Motor neuron (in vitro differentiated cells): ENCODE results near the gene ABCA7. TPM values are rescaled to one million over a fixed set of nuclear protein-coding genes. Genes with fewer than 3 reads are reported as not detected.
"Not testable (repeated sequence)": the region's sequence is repeated elsewhere in the genome, so short reads cannot be mapped to it uniquely, and the experiment has no call there.

Experiments used
- ATAC-seq, 8 experiments: fragments of 200-7000 bp; cut with Tn5 transposase; replicated peaks in 6 of 8; 2 replicates each; pipeline ENCODE4 v1.8.0; 2021; ENCODE audit warnings: mild to moderate bottlenecking in 8 of 8, moderate library complexity in 8 of 8
- H3K27ac ChIP-seq, 2 donors: fragments of 250-450 bp; sonication (Bioruptor Pico); 2 replicates each; pipeline ENCODE4 v1.9.0; 2021; ENCODE audit warnings: antibody characterized with exemption in 2 of 2, mild to moderate bottlenecking in 2 of 2, moderate library complexity in 1 of 2
- H3K4me1 ChIP-seq, 2 donors: fragments of 250-450 bp; sonication (Bioruptor Pico); replicated peaks in 1 of 2; 2 replicates each; pipeline ENCODE4 v1.6.1; 2021; ENCODE audit warnings: antibody characterized with exemption in 2 of 2, mild to moderate bottlenecking in 2 of 2, moderate library complexity in 1 of 2
- H3K4me3 ChIP-seq, 5 donors: fragments of 250-450 bp; sonication (Bioruptor Pico); 2 replicates each; pipeline ENCODE4 v1.9.0; 2021; ENCODE audit warnings: antibody characterized with exemption in 5 of 5, mild to moderate bottlenecking in 5 of 5, moderate library complexity in 4 of 5
- WGBS, 10 experiments: fragments of 450-650 bp; shearing (Covaris generic); methylation state at CpG; one replicate each; pipeline ENCODE4 v1.0.0; 2022; 5-methylcytosine and 5-hydroxymethylcytosine counted together
- in situ Hi-C, 9 experiments: fragments of 400-800 bp; cut with MboI; loops; one replicate each; pipeline ENCODE4 v1.15.0; 2021; ENCODE audit warnings: low sequenced_read_pairs in 9 of 9, low pct_unique_long_range_greater_than_20kb in 2 of 9; ENCODE audit not compliant: unreplicated experiment in 9 of 9
- total RNA-seq, 8 experiments: library from RNA; unstranded; fragments of 300-600 nt; gene quantifications; 2 replicates each; pipeline versions ENCODE4 v1.2.3 to v1.2.4, GENCODE V29; 2022

The ABCA7 gene
- total RNA-seq, 8 experiments from 2014 or later: 6.5 to 35.6 (median 9.1) TPM

DNA sequence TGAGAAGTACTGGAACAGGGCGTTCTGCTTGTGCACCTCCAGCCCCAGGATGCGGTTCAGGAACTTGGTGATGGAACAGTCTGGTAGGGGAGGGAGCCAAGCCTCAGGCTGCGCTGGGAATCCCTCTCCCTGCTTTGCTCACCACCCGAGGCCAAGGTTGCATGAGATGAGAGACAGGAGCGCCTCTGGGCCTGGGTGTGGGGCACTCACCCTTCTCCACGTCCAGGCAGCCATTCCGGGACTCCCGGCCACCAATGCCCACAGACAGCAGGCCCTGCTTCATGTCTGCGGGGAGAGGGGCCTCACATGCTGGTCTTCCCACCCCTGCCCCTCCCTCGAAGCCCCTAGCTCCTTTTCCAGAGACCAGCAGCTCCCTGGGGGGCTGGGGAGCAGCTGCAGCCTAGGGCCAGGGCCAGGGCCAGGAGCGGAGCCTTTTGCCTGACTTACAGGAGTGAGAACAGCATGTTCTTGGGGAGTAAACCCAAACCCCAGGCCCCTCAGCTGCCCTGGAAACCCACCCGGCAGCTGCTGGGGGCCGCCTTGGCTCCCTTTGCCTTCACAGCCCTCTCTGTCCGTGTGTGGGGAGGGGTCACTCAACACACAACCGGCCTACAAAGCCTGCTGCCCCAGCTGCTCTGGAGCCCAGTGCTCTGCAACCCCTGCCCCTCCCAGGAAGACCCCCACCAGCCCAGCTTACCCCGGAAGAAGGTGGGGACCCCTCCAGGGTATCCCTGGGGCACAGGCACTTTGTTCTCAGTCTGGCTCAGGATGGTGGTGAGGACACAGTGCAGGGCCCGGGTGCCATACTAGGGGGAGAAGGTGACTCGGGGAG lies 71.1 kb downstream of the ABCA7 start:
- 0 to 66% methylated on average over 1 to 6 of the region's 18 CpGs; no CpG with 5 or more reads in 8 of the 10 experiments for WGBS, 10 experiments
- H3K4me3 ChIP-seq: no peak overlapping the region
- peaks cover 28 to 34% of the 10 kb centered on the region in 2 donors for H3K4me1 ChIP-seq
- peak overlapping the region; percentile 49 to 57 for H3K27ac ChIP-seq
- in situ Hi-C loops: loop anchor here in 2 of 9 experiments (10.0 kb wide), 2 partner anchors 64 to 74 kb away; partner anchors contain the start of gene SBNO2 (in 1 of the 2)
- peak in 3 of 8 experiments; percentile 0 for ATAC-seq

GRCh38 chr19:1111641-1112267 lies 71.8 kb downstream of the ABCA7 start:
- no CpG with 5 or more reads among the region's 18 CpGs for WGBS, 10 experiments
- H3K27ac ChIP-seq: peak overlapping the region in 1 of 2 donors; percentile 88
- in situ Hi-C loops: loop anchor here in 2 of 9 experiments (10.0 kb wide), 2 partner anchors 63 to 73 kb away; partner anchors contain the start of gene SBNO2 (in 1 of the 2)
- ATAC-seq: no peak
- H3K4me1 ChIP-seq: peaks cover 28 to 34% of the 10 kb centered on the region in 2 donors
- H3K4me3 ChIP-seq: no peak overlapping the region

DNA sequence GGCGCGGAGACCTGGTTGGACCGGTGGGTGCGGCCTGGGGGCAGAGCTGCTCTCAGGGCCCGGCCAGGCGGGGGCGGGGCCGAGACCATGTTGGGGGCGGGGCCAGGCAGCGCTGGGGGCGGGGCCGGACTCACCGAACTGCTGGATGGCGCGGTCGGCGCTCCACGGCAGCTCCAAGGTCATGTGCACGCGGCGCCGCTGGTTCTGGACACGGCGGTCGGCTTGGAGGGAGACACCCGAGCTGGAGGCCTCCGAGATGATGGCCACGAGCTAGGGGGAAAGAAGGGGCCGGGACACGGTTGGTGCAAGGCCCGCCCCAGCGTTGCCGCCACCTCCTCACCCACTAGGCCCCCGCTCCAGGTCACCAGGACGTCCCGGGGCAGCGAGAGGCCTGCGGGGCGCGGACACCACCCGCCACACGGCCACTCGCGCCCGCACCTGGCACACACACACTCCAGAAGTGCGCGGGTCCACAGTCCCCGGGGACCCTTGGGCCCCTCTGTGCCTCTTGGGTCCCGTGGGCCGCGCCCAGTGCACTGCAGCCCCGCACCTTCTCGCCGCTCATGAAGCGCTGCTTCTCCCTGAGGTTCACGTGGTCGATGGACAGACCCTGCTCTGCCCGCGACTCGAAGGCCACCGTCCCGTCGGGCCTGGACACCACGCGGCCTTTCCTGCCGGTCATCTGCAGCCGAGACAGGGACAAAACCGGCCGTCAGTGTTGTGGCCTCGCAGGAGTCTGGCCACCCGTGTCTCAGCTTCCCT lies 72.5 kb downstream of the ABCA7 start:
- WGBS, 10 experiments: 76% methylated on average over 5 of the region's 71 CpGs; no CpG with 5 or more reads in 9 of the 10 experiments
- H3K27ac ChIP-seq: peak overlapping the region; percentile 57 to 88
- H3K4me1 ChIP-seq: peaks cover 28 to 34% of the 10 kb centered on the region in 2 donors
- no peak overlapping the region for H3K4me3 ChIP-seq
- peak in 3 of 8 experiments; percentile 8 to 37 (median 35) for ATAC-seq
- in situ Hi-C loops: loop anchor here in 2 of 9 experiments (10.0 kb wide), 2 partner anchors 62 to 72 kb away; partner anchors contain the start of gene SBNO2 (in 1 of the 2)

DNA sequence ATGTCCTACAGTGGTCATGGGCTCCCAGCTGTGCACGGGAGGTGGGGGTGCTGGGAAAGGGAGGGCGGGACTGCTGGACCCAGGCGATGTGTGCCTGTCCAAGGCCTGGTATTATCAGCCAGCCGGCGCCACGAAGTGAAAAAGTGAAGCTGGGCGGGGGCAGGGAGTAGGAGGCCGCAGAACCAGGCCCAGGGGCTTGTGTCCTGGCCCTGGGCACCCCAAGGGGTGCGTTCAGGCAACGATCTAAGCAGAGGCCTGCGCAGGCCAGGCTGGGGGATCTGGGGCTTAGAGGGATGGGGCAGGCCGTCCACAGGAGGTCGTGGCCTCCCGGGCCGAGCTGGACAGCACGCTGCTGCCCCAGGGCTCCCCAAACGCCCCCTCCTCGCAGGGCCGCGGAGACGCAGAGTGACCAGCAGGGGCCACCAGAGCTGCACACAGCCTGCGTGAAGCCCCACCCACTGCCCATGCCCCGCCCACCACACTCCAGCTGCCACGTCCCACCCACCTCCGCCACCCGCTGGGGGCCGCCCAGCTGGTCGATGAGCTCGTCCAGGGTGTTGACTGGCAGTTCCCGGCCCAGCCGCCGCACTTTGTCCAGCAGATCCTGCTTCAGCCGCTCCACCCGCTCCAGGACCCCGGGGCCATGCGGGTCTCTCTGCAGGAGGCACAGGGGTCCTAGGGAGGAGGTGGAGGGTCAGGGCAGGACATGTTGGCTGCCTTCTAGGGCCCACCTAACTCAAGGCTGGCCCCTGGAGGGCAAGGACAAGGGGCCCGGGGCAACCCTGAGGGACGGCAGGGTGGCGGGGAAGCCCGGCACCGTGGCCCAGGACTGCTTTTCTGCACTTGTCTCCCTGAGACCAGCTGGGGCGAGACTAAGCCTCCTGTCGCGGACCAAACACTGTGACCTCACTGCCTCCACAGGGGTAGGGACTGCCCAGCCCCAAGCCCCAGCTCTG lies 73.4 kb downstream of the ABCA7 start:
- Histone ChIP-seq H3K27ac (peak overlapping the region; percentile 67 to 88), H3K4me3 (peak overlapping the region in 1 of 5 donors; percentile 4), H3K4me1 (peaks cover 28 to 34% of the 10 kb centered on the region in 2 donors)
- in situ Hi-C loops: loop anchor here in 2 of 9 experiments (10.0 kb wide), 2 partner anchors 61 to 71 kb away; partner anchors contain the start of gene SBNO2 (in 1 of the 2)
- peak; percentile 9 to 87 (median 73) for ATAC-seq
- 0 to 75% methylated on average over 1 to 6 of the region's 44 CpGs; no CpG with 5 or more reads in 8 of the 10 experiments for WGBS, 10 experiments

GRCh38 chr19:1113986-1114483 lies 74.1 kb downstream of the ABCA7 start:
- no peak overlapping the region for H3K4me3 ChIP-seq

DNA sequence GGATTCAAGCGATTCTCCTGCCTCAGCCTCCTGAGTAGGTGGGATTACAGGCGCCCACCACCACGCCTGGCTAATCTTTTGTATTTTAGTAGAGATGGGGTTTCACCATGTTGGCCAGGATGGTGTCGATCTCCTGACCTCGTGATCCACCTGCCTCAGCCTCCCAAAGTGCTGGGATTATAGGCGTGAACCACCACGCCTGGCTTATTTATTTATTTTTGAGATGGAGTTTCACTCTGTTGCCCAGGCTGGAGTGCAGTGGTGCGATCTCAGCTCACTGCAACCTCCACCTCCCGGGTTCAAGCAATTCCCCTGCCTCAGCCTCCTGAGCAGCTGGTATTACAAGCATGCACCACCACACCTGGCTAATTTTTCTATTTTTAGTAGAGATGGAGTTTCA lies 74.8 kb downstream of the ABCA7 start:
- H3K27ac ChIP-seq, ATAC-seq, H3K4me3 ChIP-seq: not testable (repeated sequence)
- 60 to 100% (median 87%) methylated on average over 2 to 5 of the region's 9 CpGs; no CpG with 5 or more reads in 6 of the 10 experiments for WGBS, 10 experiments
- H3K4me1 ChIP-seq: peaks cover 28 to 34% of the 10 kb centered on the region in 2 donors
- in situ Hi-C loops: loop anchor here in 2 of 9 experiments (10.0 kb wide), 2 partner anchors 60 to 70 kb away; partner anchors contain the start of gene SBNO2 (in 1 of the 2)

More at GRCh38 chr19:1113986-1114483, 74.1 kb downstream of the ABCA7 start:
- in situ Hi-C loops: loop anchor here in 2 of 9 experiments (10.0 kb wide), 2 partner anchors 61 to 71 kb away; partner anchors contain the start of gene SBNO2 (in 1 of the 2)
- WGBS, 10 experiments: 86 to 100% (median 92%) methylated on average over 3 to 5 of the region's 25 CpGs; no CpG with 5 or more reads in 7 of the 10 experiments
- Histone ChIP-seq H3K4me1 (peaks cover 28 to 34% of the 10 kb centered on the region in 2 donors), H3K27ac (peak overlapping the region; percentile 67 to 88)
- no peak for ATAC-seq

Other genes with a start within 250 kb of the ABCA7 start
- 100 to 1,000 TPM in 4 of 8 experiments, 10 to 100 TPM in 4; 39.0 to 258 (median 109) TPM for gene PTBP1, start 242.7 kb upstream of the ABCA7 start, total RNA-seq
- 10 to 100 TPM in 5 of 8 experiments, under 1 TPM in 3; 0.22 to 68.1 (median 43.3) TPM for gene PLPPR3, start 218.2 kb upstream of the ABCA7 start, total RNA-seq
- 1 to 10 TPM in 1 of 8 experiments, under 1 TPM in 5, not detected in 2; 0.24 to 1.4 (median 0.71) TPM for gene AZU1, start 212.3 kb upstream of the ABCA7 start, total RNA-seq
- gene PRTN3, start 199.1 kb upstream of the ABCA7 start, total RNA-seq: 1 to 10 TPM in 1 of 8 experiments, under 1 TPM in 2, not detected in 5; 0.37 to 1.2 (median 0.54) TPM
- under 1 TPM in 1 of 8 experiments, not detected in 7; 0.32 TPM for gene ELANE, start 187.8 kb upstream of the ABCA7 start, total RNA-seq
- 10 to 100 TPM in 1 of 8 experiments, 1 to 10 TPM in 4, under 1 TPM in 3; 0.83 to 72.1 (median 1.6) TPM for gene CFD, start 180.4 kb upstream of the ABCA7 start, total RNA-seq
- gene MED16, start 146.9 kb upstream of the ABCA7 start, total RNA-seq: 10 to 100 TPM; 15.0 to 44.1 (median 26.1) TPM
- gene RNU6-9, start 146.6 kb upstream of the ABCA7 start, total RNA-seq: under 1 TPM in 1 of 8 experiments, not detected in 7; under 0.01 TPM
- gene R3HDM4, start 126.9 kb upstream of the ABCA7 start, total RNA-seq: 10 to 100 TPM; 25.7 to 35.6 (median 30.1) TPM
- gene KISS1R, start 122.8 kb upstream of the ABCA7 start, total RNA-seq: 1 to 10 TPM in 2 of 8 experiments, under 1 TPM in 5, not detected in 1; 0.24 to 2.1 (median 0.64) TPM
- 10 to 100 TPM in 4 of 8 experiments, 1 to 10 TPM in 4; 5.8 to 22.6 (median 10.3) TPM for gene ARID3A, start 114.1 kb upstream of the ABCA7 start, total RNA-seq
- gene WDR18, start 55.8 kb upstream of the ABCA7 start, total RNA-seq: 10 to 100 TPM; 23.8 to 64.7 (median 36.2) TPM
- 1 to 10 TPM in 1 of 8 experiments, under 1 TPM in 6, not detected in 1; 0.08 to 1.1 (median 0.28) TPM for gene GRIN3B, start 39.7 kb upstream of the ABCA7 start, total RNA-seq
- 100 to 1,000 TPM in 2 of 8 experiments, 10 to 100 TPM in 6; 59.4 to 125 (median 87.8) TPM for gene TMEM259, start 19.0 kb upstream of the ABCA7 start, total RNA-seq
- under 1 TPM in 1 of 8 experiments, not detected in 7; under 0.01 TPM for gene RNU6-2, start 18.6 kb upstream of the ABCA7 start, total RNA-seq
- 100 to 1,000 TPM in 2 of 8 experiments, 10 to 100 TPM in 6; 24.9 to 141 (median 63.0) TPM for gene CNN2, start 13.5 kb upstream of the ABCA7 start, total RNA-seq
- 10 to 100 TPM in 1 of 8 experiments, 1 to 10 TPM in 7; 2.8 to 13.1 (median 5.7) TPM for gene ARHGAP45, start 27.1 kb downstream of the ABCA7 start, total RNA-seq
- gene POLR2E, start 55.3 kb downstream of the ABCA7 start, total RNA-seq: 100 to 1,000 TPM in 4 of 8 experiments, 10 to 100 TPM in 4; 73.0 to 233 (median 103) TPM
- gene GPX4, start 63.9 kb downstream of the ABCA7 start, total RNA-seq: 100 to 1,000 TPM; 331 to 509 (median 399) TPM
- 10 to 100 TPM in 6 of 8 experiments, 1 to 10 TPM in 2; 5.6 to 54.9 (median 22.5) TPM for gene SBNO2, start 134.2 kb downstream of the ABCA7 start, total RNA-seq
- gene STK11, start 165.7 kb downstream of the ABCA7 start, total RNA-seq: 10 to 100 TPM; 30.1 to 61.1 (median 36.6) TPM
- gene CBARP, start 197.9 kb downstream of the ABCA7 start, total RNA-seq: 10 to 100 TPM in 3 of 8 experiments, 1 to 10 TPM in 5; 1.2 to 18.0 (median 8.5) TPM
- 100 to 1,000 TPM in 3 of 8 experiments, 10 to 100 TPM in 5; 72.1 to 359 (median 83.5) TPM for gene ATP5F1D, start 201.6 kb downstream of the ABCA7 start, total RNA-seq
- 10 to 100 TPM; 15.0 to 78.9 (median 35.1) TPM for gene MIDN, start 208.5 kb downstream of the ABCA7 start, total RNA-seq
- 1,000 to 10,000 TPM in 2 of 8 experiments, 100 to 1,000 TPM in 6; 354 to 1,038 (median 830) TPM for gene CIRBP, start 229.2 kb downstream of the ABCA7 start, total RNA-seq
- gene FAM174C, start 235.4 kb downstream of the ABCA7 start, total RNA-seq: 10 to 100 TPM; 14.2 to 88.9 (median 25.3) TPM
- 1 to 10 TPM in 5 of 8 experiments, not detected in 3; 2.4 to 9.2 (median 4.5) TPM for gene EFNA2, start 245.8 kb downstream of the ABCA7 start, total RNA-seq